H1 (cell line): ENCODE data around the gene MTTP. TPM values are rescaled to one million over a fixed set of nuclear protein-coding genes. Genes with fewer than 3 reads are reported as not detected.

Source experiments
- CTCF ChIA-PET: fragments of 300-600 bp; sonication (Branson Sonifier 250); formaldehyde crosslinking; loops from one replicate; lab custom pipeline; 2021; ENCODE audit not compliant: partially characterized antibody; lab: Charles Lee
- POLR2A ChIA-PET: fragments of 300-600 bp; sonication (Branson Sonifier 250); formaldehyde crosslinking; loops from one replicate; lab custom pipeline; 2021; ENCODE audit warnings: inconsistent platforms; ENCODE audit not compliant: partially characterized antibody; lab: Charles Lee
- DNase-seq, 2 experiments: peaks; one replicate each; pipeline versions ENCODE4 v3.0.0 to v3.0.0-alpha.2; 2010 to 2022; ENCODE audit warnings: low spot score in 2 of 2, low read depth in 1 of 2, mixed read lengths in 1 of 2
- FAIRE-seq: peaks from 2 replicates; lab custom pipeline; 2011; peaks lifted over from hg19 to GRCh38; lab: Jason Lieb, UNC
- H2AFZ ChIP-seq: 2 replicates; pipeline ENCODE4 v1.8.1; 2012; ENCODE audit warnings: low read length, inconsistent platforms
- H2AK5ac ChIP-seq: 2 replicates; pipeline ENCODE4 v1.6.1; 2013; ENCODE audit warnings: low read depth, low read length
- H2BK120ac ChIP-seq: replicated peaks from 2 replicates; pipeline ENCODE3; 2013; ENCODE audit warnings: low read depth, low read length, inconsistent platforms
- H2BK12ac ChIP-seq: 2 replicates; pipeline ENCODE4 v1.6.1; 2013; ENCODE audit warnings: low read depth, low read length
- H2BK15ac ChIP-seq: 2 replicates; pipeline ENCODE4 v1.6.1; 2013; ENCODE audit warnings: low read length
- H2BK20ac ChIP-seq: 2 replicates; pipeline ENCODE4 v1.6.1; 2013; ENCODE audit warnings: low read length
- H2BK5ac ChIP-seq: 2 replicates; pipeline ENCODE4 v1.6.1; 2013; ENCODE audit warnings: low read depth, low read length
- H3K14ac ChIP-seq: 2 replicates; pipeline ENCODE4 v1.6.1; 2013; ENCODE audit warnings: inconsistent platforms; ENCODE audit not compliant: insufficient read length
- H3K18ac ChIP-seq: 2 replicates; pipeline ENCODE4 v1.6.1; 2013; ENCODE audit warnings: low read length; ENCODE audit errors: extremely low read depth
- H3K23ac ChIP-seq: 2 replicates; pipeline ENCODE4 v1.6.1; 2013; ENCODE audit warnings: inconsistent platforms; ENCODE audit not compliant: insufficient read length
- H3K23me2 ChIP-seq: 2 replicates; pipeline ENCODE4 v1.6.1; 2013; ENCODE audit warnings: low read depth, low read length
- H3K27ac ChIP-seq: 2 replicates; pipeline ENCODE4 v1.6.1; 2011; ENCODE audit warnings: low read depth, low read length, inconsistent platforms
- H3K27me3 ChIP-seq, 4 experiments: replicated peaks in 1 of 4; 1 replicate in 1 of 4; 2 replicates in 3 of 4; pipeline versions ENCODE4 v1.6.1 to v1.8.1; 2011 to 2013; ENCODE audit warnings: low read length in 3 of 4, mild to moderate bottlenecking in 3 of 4, inconsistent platforms in 2 of 4, mixed read lengths in 2 of 4, moderate library complexity in 1 of 4; ENCODE audit not compliant: control insufficient read depth in 3 of 4, insufficient read depth in 3 of 4; ENCODE audit errors: extremely low read depth in 1 of 4
- H3K36me3 ChIP-seq, 4 experiments: 2 replicates each; pipeline versions ENCODE4 v1.6.1 to v1.8.1; 2011 to 2013; ENCODE audit warnings: mild to moderate bottlenecking in 4 of 4, low read length in 3 of 4, moderate library complexity in 2 of 4, control low read depth in 1 of 4, inconsistent platforms in 1 of 4; ENCODE audit not compliant: insufficient read depth in 4 of 4, control insufficient read depth in 2 of 4
- H3K4ac ChIP-seq: replicated peaks from 2 replicates; pipeline ENCODE3; 2013; ENCODE audit warnings: low read length, low read depth, mixed read lengths, inconsistent platforms; ENCODE audit not compliant: insufficient read length
- H3K4me1 ChIP-seq, 4 experiments: replicated peaks in 1 of 4; 1 replicate in 1 of 4; 2 replicates in 3 of 4; pipeline versions ENCODE4 v1.6.1 to v1.8.1; 2011 to 2013; ENCODE audit warnings: low read length in 3 of 4, inconsistent platforms in 2 of 4, mixed read lengths in 1 of 4; ENCODE audit not compliant: insufficient read depth in 4 of 4, control insufficient read depth in 3 of 4
- H3K4me2 ChIP-seq, 2 experiments: 2 replicates each; pipeline versions ENCODE4 v1.6.1 to v1.8.1; 2011 to 2013; ENCODE audit warnings: low read depth in 2 of 2, low read length in 2 of 2, control low read depth in 1 of 2, inconsistent platforms in 1 of 2, mild to moderate bottlenecking in 1 of 2; ENCODE audit not compliant: insufficient read depth in 1 of 2
- H3K4me3 ChIP-seq, 4 experiments: fragments of 200-600, 300-600 bp in 1 of 4; sonication (generic), shearing (Covaris generic), sonication (Bioruptor Twin) in 1 of 4; 2 replicates each; pipeline versions ENCODE4 v1.5.1 to v1.8.1; 2011 to 2016; ENCODE audit warnings: low read length in 4 of 4, low read depth in 3 of 4, control low read depth in 2 of 4, inconsistent platforms in 2 of 4, mild to moderate bottlenecking in 2 of 4, mixed read lengths in 1 of 4, moderate library complexity in 1 of 4; ENCODE audit not compliant: insufficient read depth in 2 of 4; ENCODE audit errors: extremely low read depth in 1 of 4
- H3K56ac ChIP-seq: replicated peaks from 2 replicates; pipeline ENCODE3; 2013; ENCODE audit warnings: low read depth, mild to moderate bottlenecking, mixed read lengths, low read length, inconsistent platforms; ENCODE audit not compliant: insufficient read length
- H3K79me1 ChIP-seq: 2 replicates; pipeline ENCODE4 v1.6.1; 2013; ENCODE audit warnings: low read depth, low read length, control low read depth
- H3K79me2 ChIP-seq, 2 experiments: 2 replicates each; pipeline versions ENCODE4 v1.6.1 to v1.8.1; 2012 to 2013; ENCODE audit warnings: low read length in 2 of 2, mild to moderate bottlenecking in 2 of 2, inconsistent platforms in 1 of 2; ENCODE audit not compliant: insufficient read depth in 2 of 2, control insufficient read depth in 1 of 2
- H3K9ac ChIP-seq, 4 experiments: replicated peaks in 1 of 4; 1 replicate in 1 of 4; 2 replicates in 3 of 4; pipeline versions ENCODE4 v1.6.1 to v1.8.1; 2011 to 2013; ENCODE audit warnings: low read depth in 3 of 4, low read length in 3 of 4, control low read depth in 2 of 4, mild to moderate bottlenecking in 2 of 4, moderate library complexity in 2 of 4, inconsistent platforms in 1 of 4; ENCODE audit errors: extremely low read depth in 1 of 4
- H3K9me3 ChIP-seq, 2 experiments: 2 replicates each; pipeline versions ENCODE4 v1.6.1 to v1.8.1; 2012 to 2013; ENCODE audit warnings: mild to moderate bottlenecking in 2 of 2, moderate library complexity in 2 of 2, control low read depth in 1 of 2, inconsistent platforms in 1 of 2, low read depth in 1 of 2, low read length in 1 of 2, mixed read lengths in 1 of 2; ENCODE audit not compliant: insufficient read depth in 2 of 2
- H4K20me1 ChIP-seq, 2 experiments: replicated peaks in 1 of 2; 2 replicates each; pipeline versions ENCODE3 to v1.8.1; 2011 to 2013; ENCODE audit warnings: inconsistent platforms in 2 of 2, low read length in 2 of 2, mild to moderate bottlenecking in 1 of 2; ENCODE audit not compliant: insufficient read depth in 2 of 2, control insufficient read depth in 1 of 2
- H4K5ac ChIP-seq: 2 replicates; pipeline ENCODE4 v1.6.1; 2013; ENCODE audit warnings: low read length, low read depth, mixed read lengths, inconsistent platforms; ENCODE audit not compliant: insufficient read length
- H4K8ac ChIP-seq: 2 replicates; pipeline ENCODE4 v1.8.0; 2013; ENCODE audit warnings: mild to moderate bottlenecking, moderate library complexity, low read length, inconsistent platforms; ENCODE audit not compliant: insufficient read depth; ENCODE audit errors: extremely low read depth
- H4K91ac ChIP-seq: replicated peaks from 2 replicates; pipeline ENCODE3; 2013; ENCODE audit warnings: low read length, mixed read lengths, inconsistent platforms; ENCODE audit not compliant: insufficient read length
- CBX8 ChIP-seq: fragments of 300-800, 300-1000 bp; sonication (generic); IDR thresholded peaks from 2 replicates; pipeline ENCODE4 v1.7.1; 2016; ENCODE audit warnings: low read depth, low read length, borderline replicate concordance
- FOSL1 ChIP-seq: IDR thresholded peaks from 2 replicates; pipeline ENCODE4 v1.6.1; 2011; ENCODE audit warnings: mild to moderate bottlenecking, low read depth, low read length, moderate library complexity; ENCODE audit not compliant: insufficient read depth
- HDAC6 ChIP-seq: IDR thresholded peaks from one replicate; pipeline ENCODE4 v1.7.1; 2012; ENCODE audit warnings: low read depth, mild to moderate bottlenecking, inconsistent platforms, low read length, moderate library complexity
- PHF8 ChIP-seq: fragments of 200-600 bp; sonication (generic); conservative IDR thresholded peaks from 2 replicates; pipeline ENCODE4 v1.7.1; 2012; ENCODE audit warnings: low read depth, mild to moderate bottlenecking, inconsistent platforms, low read length, moderate library complexity
- POU5F1 ChIP-seq: IDR thresholded peaks from 2 replicates; pipeline ENCODE4 v1.6.1; 2011; ENCODE audit warnings: low read depth, mild to moderate bottlenecking, low read length, moderate library complexity
- SIN3A ChIP-seq, 2 experiments: IDR thresholded peaks in 1 of 2; conservative IDR thresholded peaks in 1 of 2; 2 replicates each; pipeline ENCODE4 v1.6.1; 2011 to 2012; ENCODE audit warnings: low read length in 2 of 2, improper control_type of control experiment in 1 of 2, low read depth in 1 of 2, mild to moderate bottlenecking in 1 of 2
- SP1 ChIP-seq: IDR thresholded peaks from 2 replicates; pipeline ENCODE4 v1.6.1; 2011; ENCODE audit warnings: low read depth, low read length
- WGBS, 2 experiments: shearing (Covaris generic) in 1 of 2; methylation state at CpG; one replicate each; pipeline versions ENCODE4 v1.1.6 to v1.1.7; 2013 to 2015; ENCODE audit warnings: low lambda C conversion rate in 2 of 2, mixed read lengths in 2 of 2, inconsistent platforms in 1 of 2, low coverage in 1 of 2, missing lambda C conversion rate in 1 of 2; ENCODE audit not compliant: insufficient replicate concordance in 2 of 2, insufficient coverage in 1 of 2, insufficient read length in 1 of 2; ENCODE audit errors: extremely low coverage in 1 of 2, missing lambda C conversion rate in 1 of 2; 5-methylcytosine and 5-hydroxymethylcytosine counted together
- polyA plus RNA-seq, 7 experiments: library from polyadenylated mRNA; depleted of rRNA in 3 of 7; stranded (reverse) in 5 of 7; unstranded in 2 of 7; fragments of >200 nt in 5 of 7; fragments of 200-250 nt in 2 of 7; gene quantifications; 1 replicate in 5 of 7; 2 replicates in 1 of 7; 4 replicates in 1 of 7; pipeline versions ENCODE4 v1.2.1 to v1.2.3, GENCODE V29; 2011 to 2013; ENCODE audit warnings: missing spikeins in 2 of 7, mixed read lengths in 2 of 7
- total RNA-seq: library from RNA; stranded (reverse); fragmentation: NEBNext Ultra II Directional; extraction: Animal tissue kit (Norgen Biotek cat#: 25700); gene quantifications from 2 replicates; pipeline ENCODE4 v1.2.1, GENCODE V29; 2021
- TF ChIP-seq, protein P1 (sequence below), 3 experiments: IDR thresholded peaks; 1 replicate in 2 of 3; 2 replicates in 1 of 3; pipeline versions ENCODE4 v1.5.1 to v1.6.1; 2011; ENCODE audit warnings: low read length in 3 of 3, mild to moderate bottlenecking in 3 of 3, inconsistent platforms in 2 of 3, low read depth in 1 of 3, moderate library complexity in 1 of 3; ENCODE audit not compliant: insufficient read depth in 1 of 3; ENCODE audit errors: control extremely low read depth in 1 of 3
- TF ChIP-seq, protein P2 (sequence below): IDR thresholded peaks from 2 replicates; pipeline ENCODE4 v1.6.1; 2012; ENCODE audit warnings: low read length, inconsistent platforms

MTTP gene
- total and polyA plus RNA-seq, 2 of the 8 experiments (the other 6 are each of a cell fraction or from before 2014, with no cell fraction given) = 0.12 to 0.26 TPM

DNA sequence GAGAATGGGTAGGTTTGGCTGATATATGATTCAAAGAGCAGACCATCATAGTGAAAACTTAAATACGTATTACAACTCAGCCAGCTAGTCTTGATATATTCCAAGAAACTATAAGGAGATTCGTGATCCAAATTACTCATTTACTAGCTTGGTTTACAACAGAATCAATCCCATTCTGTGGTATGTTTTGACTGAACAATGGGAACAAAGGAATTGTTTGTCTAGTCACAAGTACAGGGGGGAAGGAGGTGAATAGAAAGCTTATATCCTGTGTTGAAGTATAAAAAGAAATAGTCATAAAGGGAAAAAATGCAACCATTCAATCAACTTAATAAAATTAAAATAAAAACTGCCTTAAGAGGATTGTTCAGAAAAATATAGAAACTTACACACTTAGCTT lies 66.1 kb downstream of the MTTP start:
- ChIA-PET CTCF (no interaction called here), POLR2A (no interaction called here)
- DNase-seq = no peak
- no peak overlapping the region for H3K23ac ChIP-seq
- H4K8ac ChIP-seq = no peak overlapping the region
- no peaks in the 10 kb centered on the region for H3K36me3 ChIP-seq
- H3K9me3 ChIP-seq = no peaks in the 10 kb centered on the region
- 92% methylated on average over 2 of the region's 2 CpGs; no CpG with 5 or more reads in 1 of the 2 experiments for WGBS, 2 experiments
- H3K4me3 ChIP-seq = no peak overlapping the region
- H3K56ac ChIP-seq = no peak overlapping the region
- H2BK5ac ChIP-seq = no peak overlapping the region
- H3K9ac ChIP-seq = no peak overlapping the region
- no peak overlapping the region for H2BK12ac ChIP-seq
- H4K91ac ChIP-seq = no peak overlapping the region
- H3K4ac ChIP-seq = no peak overlapping the region
- no peak overlapping the region for H3K18ac ChIP-seq
- H3K23me2 ChIP-seq = no peaks in the 10 kb centered on the region
- H3K4me2 ChIP-seq = no peak overlapping the region
- no peak overlapping the region for H4K5ac ChIP-seq
- peaks cover 0 to 4% (median 2%) of the 10 kb centered on the region in 4 experiments; a peak in 2 of 7 replicates for H3K4me1 ChIP-seq
- no peak overlapping the region for H3K27ac ChIP-seq
- H3K79me2 ChIP-seq = no peaks in the 10 kb centered on the region
- no peaks in the 10 kb centered on the region for H3K79me1 ChIP-seq
- H2AFZ ChIP-seq = no peak overlapping the region
- H3K27me3 ChIP-seq = peaks cover 0 to 13% (median under 1%) of the 10 kb centered on the region in 4 experiments; a peak in 5 of 7 replicates
- no peak overlapping the region for H2BK20ac ChIP-seq
- no peak overlapping the region for H2BK15ac ChIP-seq
- H4K20me1 ChIP-seq = no peaks in the 10 kb centered on the region
- no peak overlapping the region for H2BK120ac ChIP-seq
- no peak overlapping the region for H3K14ac ChIP-seq
- no peak overlapping the region for H2AK5ac ChIP-seq
- TF ChIP-seq PHF8 = no peak
- TF ChIP-seq, protein P1, sequence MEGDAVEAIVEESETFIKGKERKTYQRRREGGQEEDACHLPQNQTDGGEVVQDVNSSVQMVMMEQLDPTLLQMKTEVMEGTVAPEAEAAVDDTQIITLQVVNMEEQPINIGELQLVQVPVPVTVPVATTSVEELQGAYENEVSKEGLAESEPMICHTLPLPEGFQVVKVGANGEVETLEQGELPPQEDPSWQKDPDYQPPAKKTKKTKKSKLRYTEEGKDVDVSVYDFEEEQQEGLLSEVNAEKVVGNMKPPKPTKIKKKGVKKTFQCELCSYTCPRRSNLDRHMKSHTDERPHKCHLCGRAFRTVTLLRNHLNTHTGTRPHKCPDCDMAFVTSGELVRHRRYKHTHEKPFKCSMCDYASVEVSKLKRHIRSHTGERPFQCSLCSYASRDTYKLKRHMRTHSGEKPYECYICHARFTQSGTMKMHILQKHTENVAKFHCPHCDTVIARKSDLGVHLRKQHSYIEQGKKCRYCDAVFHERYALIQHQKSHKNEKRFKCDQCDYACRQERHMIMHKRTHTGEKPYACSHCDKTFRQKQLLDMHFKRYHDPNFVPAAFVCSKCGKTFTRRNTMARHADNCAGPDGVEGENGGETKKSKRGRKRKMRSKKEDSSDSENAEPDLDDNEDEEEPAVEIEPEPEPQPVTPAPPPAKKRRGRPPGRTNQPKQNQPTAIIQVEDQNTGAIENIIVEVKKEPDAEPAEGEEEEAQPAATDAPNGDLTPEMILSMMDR (IDR thresholded peaks at IDR 0.05; ENCODE audit: control extremely low read depth in 1 of 3, insufficient read depth in 1 of 3, low read depth in 1 of 3, low read length in 3 of 3) = no peak
- no peak for TF ChIP-seq SP1
- no peak for TF ChIP-seq SIN3A (conservative IDR thresholded peaks at IDR 0.05 in 1 of 2, IDR thresholded peaks at IDR 0.05 in 1 of 2; ENCODE audit: low read depth in 1 of 2, low read length in 2 of 2)
- no peak for TF ChIP-seq FOSL1
- TF ChIP-seq, protein P2, sequence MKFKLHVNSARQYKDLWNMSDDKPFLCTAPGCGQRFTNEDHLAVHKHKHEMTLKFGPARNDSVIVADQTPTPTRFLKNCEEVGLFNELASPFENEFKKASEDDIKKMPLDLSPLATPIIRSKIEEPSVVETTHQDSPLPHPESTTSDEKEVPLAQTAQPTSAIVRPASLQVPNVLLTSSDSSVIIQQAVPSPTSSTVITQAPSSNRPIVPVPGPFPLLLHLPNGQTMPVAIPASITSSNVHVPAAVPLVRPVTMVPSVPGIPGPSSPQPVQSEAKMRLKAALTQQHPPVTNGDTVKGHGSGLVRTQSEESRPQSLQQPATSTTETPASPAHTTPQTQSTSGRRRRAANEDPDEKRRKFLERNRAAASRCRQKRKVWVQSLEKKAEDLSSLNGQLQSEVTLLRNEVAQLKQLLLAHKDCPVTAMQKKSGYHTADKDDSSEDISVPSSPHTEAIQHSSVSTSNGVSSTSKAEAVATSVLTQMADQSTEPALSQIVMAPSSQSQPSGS = no peak
- no peak for TF ChIP-seq HDAC6
- TF ChIP-seq CBX8 = no peak
- no peak for TF ChIP-seq POU5F1
- TF ChIP-seq, all 59 proteins: peak for 0
- no peak for FAIRE-seq
